Activated CD4-positive, alpha-beta T cell treated with anti-CD3 and anti-CD28 coated beads, Interleukin-2, amount 50 U/mL, for 1 hour (primary cell): ENCODE data around the gene PTPN2.
"Not testable (repeated sequence)": the region's sequence is repeated elsewhere in the genome, so short reads cannot be mapped to it uniquely, and the experiment has no call there.

Experiments used
- DNase-seq: peaks from one replicate; pipeline ENCODE4 v3.0.0-alpha.2; 2020

Gene PTPN2

DNA sequence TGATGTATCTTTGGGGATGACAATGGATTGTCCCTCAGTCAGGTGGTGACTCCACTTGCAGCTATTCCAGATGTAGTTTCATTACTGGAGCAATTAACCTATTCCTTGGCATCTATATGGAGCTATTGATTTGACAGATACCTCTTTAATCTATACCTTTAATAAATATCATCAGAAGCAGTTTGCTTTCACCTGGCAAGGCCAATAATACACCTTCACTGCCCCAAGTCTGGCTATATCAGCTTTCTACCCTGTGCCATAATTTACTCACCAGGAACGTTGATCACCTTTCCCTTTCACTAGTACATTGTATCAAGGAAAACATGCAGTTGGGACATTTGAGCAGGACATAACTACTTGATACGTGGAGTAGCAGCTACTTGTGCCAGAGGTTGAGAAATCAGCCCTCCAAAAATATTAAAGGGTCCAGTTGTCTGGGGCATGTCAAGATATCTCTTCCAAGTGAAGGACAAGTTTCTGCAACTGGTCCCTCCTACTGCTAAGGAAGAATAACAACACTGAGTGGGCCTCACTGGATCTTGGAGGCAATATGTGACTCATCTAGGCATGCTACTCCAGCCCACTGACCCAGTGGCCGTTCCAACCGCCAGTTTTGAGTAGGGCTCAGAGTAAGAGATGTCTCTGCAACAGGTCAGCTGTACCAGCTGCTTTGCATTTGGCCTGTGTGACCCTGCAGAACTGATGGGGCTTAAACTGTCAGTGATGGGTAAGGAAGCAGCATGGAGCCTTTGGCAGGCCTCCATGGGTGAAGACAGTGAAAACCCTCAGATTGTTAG is 114.2 kb downstream of the PTPN2 start:
- no peak for DNase-seq

GRCh38 chr18:12769136-12769535 is 114.9 kb downstream of the PTPN2 start:
- no peak for DNase-seq

DNA sequence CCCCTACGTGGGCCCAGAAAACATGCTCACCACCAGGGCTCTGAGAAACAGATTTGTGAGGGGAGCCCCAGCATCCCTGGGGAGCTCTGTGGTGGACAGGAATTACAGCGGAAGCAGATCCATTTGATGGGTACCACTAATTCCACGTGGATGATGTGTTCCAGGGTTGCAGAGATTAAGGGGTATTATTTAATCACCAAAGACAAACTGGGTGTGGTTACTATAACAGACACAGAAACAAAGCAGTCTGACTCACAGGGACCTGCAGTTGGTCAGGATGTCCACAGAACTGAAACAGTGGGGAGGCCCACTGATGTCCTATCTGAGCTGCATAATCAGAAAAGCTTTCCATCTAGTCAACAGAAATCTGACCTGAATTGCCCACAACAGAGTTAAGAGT is 115.4 kb downstream of the PTPN2 start:
- no peak for DNase-seq

GRCh38 chr18:12767580-12768155 is 116.4 kb downstream of the PTPN2 start:
- no peak for DNase-seq

DNA sequence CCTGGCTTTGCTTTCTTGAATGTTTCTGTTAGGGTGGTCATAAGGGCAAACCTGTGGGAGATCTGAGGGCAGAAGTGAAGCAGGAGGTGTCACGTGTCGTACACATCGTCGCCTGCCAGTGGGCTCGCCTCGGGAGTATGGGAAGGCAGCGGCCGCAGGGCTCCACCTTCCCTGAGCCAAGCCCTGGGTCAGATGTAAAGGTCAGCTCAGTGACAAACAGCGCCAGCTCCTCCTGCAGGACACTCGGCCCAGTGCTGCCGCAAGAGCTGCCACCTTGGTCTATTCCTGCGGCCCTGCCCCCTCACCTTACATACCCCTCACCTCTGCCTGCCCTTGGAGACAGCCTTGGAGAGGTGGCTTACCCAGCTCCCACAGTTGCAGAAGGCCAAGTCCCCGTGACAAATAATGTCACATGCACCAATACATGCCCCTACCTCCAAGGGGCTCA is 117.0 kb downstream of the PTPN2 start:
- no peak for DNase-seq

DNA sequence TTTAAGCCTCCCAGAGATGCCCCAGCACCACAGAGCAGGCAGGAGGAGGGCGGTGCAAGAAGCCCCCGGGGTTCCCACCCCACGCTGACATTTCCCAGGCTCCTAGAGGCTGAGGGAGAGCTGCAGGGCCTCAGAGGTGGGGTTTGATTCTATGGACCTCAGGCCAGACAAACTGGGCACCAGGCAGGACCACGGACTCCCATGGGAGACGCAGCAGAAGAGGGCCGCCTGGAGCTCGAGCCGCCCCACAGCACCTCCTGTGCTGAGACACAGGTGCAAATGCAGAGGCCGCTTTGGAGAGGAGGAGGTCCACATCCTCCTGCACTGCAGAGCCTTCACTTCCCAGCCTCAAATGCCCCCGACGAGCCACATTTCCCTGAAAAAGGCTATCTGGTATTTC is 118.5 kb downstream of the PTPN2 start:
- DNase-seq, result no peak

DNA sequence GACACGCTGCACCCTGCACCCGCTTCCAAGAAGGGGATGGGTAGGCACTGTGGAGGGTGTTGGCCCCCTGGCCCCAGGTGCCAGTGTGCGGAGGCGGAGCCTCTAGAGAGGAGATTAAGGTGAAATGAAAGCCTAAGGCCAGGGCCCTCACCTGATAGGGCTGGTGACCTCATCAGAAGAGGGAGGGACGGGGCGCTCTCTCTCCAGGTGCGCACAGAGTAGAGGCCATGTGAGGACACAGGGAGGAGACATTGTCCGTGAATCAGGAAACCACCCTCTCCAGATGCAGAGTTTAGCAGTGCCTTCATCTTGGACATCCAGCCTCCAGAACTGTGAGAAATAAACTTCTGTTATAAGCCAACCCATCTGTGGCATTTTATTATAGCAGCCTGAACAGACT is 118.9 kb downstream of the PTPN2 start:
- no peak for DNase-seq

GRCh38 chr18:12758566-12758965 is 125.5 kb downstream of the PTPN2 start:
- DNase-seq, result not testable (repeated sequence)

- not testable (repeated sequence) for DNase-seq
Observed at GRCh38 chr18:12756619-12757239, 127.3 kb downstream of the PTPN2 start.

DNA sequence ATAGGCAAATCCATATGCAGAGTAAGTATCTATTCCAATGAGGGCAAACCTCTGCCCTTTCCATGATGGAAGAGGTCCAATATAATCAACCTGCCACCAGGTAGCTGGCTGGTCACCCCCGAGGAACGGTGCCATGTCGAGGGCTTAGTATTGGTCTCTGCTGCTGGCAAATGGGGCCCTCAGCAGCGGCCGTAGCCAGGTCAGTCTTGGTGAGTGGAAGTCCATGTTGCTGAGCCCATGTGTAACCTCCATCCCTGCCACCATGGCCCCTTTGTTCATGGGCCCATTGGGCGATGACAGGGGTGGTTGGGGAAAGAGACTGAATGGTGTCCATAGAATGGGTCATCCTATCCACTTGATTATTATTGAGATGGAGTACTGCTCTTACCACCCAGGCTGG is 128.4 kb downstream of the PTPN2 start:
- DNase-seq, result not testable (repeated sequence)

DNA sequence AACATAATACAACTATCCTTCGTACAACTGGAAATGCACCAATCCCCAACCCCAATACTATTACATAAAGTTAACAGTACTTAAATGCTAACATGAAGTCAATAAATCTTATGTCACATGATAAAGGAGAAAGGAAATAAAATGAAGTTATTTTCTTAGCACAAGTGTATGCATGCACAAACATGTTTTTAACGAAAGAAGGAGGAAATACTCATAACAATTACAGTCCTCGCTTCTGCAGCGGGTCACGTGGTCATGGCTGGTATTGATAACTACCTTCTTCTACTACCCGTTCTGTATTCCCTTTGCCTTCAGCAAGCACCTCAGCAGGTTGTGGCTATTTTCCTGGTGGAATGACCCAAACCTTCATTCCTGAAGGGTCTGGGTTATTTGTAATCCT is 129.5 kb downstream of the PTPN2 start:
- DNase-seq, result no peak

DNA sequence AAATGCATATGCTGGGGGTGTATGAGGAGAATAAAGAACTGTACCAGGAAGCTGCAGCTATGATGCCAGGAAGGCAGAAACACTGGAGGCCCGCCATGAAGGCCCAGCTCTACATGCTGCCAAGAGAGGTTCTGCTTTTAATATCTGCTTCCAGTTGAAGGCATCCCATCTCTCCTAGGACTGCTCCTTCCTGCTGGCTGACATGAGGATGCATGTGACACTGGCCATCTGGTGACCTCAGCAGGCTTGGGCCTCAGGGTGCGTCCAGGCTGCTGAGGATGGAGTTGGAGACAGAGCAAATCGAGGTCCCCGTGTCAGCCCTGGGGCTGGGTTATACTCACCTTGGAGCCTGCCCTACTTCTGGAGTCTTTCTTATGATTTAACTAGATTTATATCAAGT is 132.1 kb downstream of the PTPN2 start:
- no peak for DNase-seq

- no peak for DNase-seq
Observed at GRCh38 chr18:12751503-12751884, 132.5 kb downstream of the PTPN2 start.

DNA sequence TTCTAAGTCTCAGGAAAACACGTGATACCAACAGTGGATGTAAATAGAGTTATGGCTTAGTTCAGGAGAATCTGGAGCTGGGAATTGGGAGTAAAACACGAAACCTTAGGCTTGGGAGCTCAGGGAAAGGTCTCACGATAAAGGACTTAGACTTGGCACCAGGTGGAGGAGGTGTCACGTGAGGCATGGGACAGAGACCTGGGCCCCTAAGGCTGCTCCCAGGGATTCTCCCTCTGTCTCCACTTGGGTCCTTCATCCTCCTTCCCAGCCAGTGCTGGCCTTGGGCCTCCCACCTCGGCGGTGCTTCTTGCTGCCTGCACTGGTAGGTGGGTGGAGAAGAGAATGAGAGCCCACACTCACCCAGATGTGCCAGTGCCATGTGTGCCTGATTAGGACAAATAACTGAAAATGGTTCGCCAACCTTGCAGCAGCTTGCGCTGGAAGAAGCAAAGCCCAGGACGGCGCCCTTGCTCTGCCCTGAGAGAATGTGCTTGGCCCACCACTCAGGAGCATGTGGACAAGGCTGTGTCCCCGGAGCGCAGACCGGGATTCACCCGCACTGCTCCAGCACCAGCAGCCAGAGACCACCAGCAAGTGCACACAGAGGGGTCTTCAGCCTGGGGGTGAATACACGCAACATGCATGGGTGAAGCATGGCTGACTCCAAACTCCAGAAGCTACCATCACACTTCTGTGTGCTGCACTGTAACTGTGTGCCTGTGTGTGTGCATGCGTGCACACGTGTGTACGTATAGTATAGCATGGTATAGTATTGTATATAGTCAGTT is 133.1 kb downstream of the PTPN2 start:
- DNase-seq, result no peak

GRCh38 chr18:12750076-12750714 is 133.8 kb downstream of the PTPN2 start:
- DNase-seq, result no peak

DNA sequence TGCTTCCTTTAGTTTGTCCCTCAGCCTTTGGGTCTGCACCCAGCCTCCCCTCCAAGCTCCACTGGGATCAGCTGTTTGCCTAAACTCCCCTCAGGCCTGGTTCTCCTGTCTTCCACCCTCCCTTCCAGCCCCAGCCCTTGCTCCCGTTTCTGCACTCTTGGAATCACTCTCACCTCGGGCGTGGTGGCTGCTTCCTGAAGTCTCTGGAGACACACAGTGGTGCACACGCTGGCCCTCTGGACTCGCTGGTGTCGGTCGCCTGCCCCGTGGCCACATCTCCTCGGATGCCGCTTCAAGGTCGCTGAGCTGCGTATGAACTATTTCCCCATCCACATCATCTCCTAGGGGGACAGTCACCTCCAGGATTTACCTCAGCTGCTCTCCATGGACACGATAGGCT is 134.9 kb downstream of the PTPN2 start:
- DNase-seq, result no peak

DNA sequence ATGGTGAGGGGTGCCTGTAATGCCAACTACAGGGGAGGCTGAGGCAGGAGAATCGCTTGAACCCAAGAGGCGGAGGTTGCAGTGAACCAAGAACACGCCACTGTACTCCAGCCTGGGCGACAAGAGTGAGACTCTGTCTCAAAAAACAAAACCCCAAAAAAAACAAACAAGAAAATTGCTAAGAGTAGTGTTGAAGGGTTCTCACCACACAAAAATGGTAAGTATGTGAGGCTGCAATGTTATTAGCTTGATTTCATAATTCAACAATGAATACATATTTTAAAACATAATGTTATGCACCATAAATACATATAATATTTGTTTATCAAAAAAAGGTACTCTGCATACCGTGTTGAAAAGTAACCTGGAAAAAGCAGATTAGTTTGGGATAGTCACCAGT is 135.4 kb downstream of the PTPN2 start:
- DNase-seq, result no peak

- DNase-seq, result no peak
Observed at GRCh38 chr18:12747530-12748315, 136.3 kb downstream of the PTPN2 start.

DNA sequence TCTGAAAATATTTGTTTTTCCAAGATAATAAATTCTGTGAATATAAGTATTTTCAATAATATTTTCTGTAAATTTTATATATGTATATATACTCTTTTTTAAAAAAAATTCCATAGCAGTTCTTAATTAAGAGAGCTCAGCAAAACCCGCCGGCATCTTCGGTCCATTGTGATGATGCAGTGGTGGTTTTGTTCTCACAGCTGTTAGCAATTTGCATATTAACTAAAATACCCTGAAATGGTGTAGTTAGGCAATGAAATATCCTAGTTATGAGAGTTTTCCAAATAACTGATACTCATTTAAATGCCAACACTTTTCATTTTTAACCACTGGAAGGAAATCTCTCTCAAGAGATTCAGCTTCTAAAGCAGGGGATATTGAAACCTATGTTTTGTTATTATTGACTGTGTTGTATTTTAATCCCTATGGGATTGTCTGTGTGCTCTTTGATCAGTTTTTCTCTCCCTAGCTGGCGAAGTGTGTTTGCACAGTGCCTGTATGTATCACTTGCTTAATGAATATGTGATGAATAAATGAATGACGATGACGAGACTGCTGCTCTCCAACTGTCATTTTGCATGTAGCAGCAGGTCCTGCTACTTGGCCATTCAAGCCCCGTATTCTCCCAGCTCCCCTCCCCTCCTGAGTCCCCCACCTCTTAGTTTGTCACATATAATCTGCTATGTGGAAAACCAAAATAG is 138.8 kb downstream of the PTPN2 start:
- DNase-seq, result no peak

DNA sequence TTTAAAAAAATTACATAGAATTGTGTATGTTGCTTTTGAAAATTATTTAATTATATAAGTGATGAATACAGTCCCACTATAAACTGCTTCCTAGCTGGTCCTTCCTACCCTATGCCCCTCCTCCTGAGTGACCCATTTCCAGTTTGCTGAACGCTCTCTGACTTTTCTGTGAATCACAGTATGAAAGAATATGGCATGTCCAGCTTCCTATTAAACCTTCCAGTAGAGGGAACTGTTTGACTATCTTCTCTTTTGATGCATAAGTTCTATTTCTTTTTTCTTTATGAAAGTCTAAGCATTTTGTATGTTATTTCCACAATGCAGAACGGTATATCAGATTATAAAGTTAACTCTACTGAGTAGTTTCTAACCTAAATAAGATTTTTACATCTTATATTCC is 139.9 kb downstream of the PTPN2 start:
- DNase-seq, result no peak

GRCh38 chr18:12742453-12742852 is 141.6 kb downstream of the PTPN2 start:
- DNase-seq, result no peak
